K562 (cell line): ENCODE measurements around the gene SYDE1. TPM values are rescaled to one million over a fixed set of nuclear protein-coding genes. Genes with fewer than 3 reads are reported as not detected.
A peak's percentile ranks its signal among the peaks of the same experiment; 100 is the strongest.

Experiments
- ESRRA ChIP-seq: fragments of 450-650 bp; IDR thresholded peaks from 2 replicates; pipeline ENCODE4 v1.6.1; 2014; ENCODE audit warnings: low read depth, mild to moderate bottlenecking, moderate library complexity, borderline replicate concordance
- FUS ChIP-seq: fragments of 200-400 bp; formaldehyde crosslinking; optimal IDR thresholded peaks from 2 replicates; pipeline ENCODE3; 2017; ENCODE audit warnings: low read depth, low read length
- MTA3 ChIP-seq: fragments of 450-650 bp; formaldehyde crosslinking; IDR thresholded peaks from 2 replicates; pipeline ENCODE4 v1.6.1; 2017; ENCODE audit warnings: mild to moderate bottlenecking, borderline replicate concordance
- NR1H2 ChIP-seq: sonication (generic); formaldehyde crosslinking; IDR thresholded peaks from 2 replicates; pipeline ENCODE4 v1.4.0; 2020; ENCODE audit warnings: mild to moderate bottlenecking, missing genetic modification reagents
- TGIF2 ChIP-seq: sonication (generic); formaldehyde crosslinking; IDR thresholded peaks from 2 replicates; pipeline ENCODE4 v1.8.1; 2022; ENCODE audit warnings: mild to moderate bottlenecking, missing genetic modification reagents, moderate library complexity
- ZNF263 ChIP-seq: sonication (generic); formaldehyde crosslinking; IDR thresholded peaks from 2 replicates; pipeline ENCODE4 v1.8.0; 2022; ENCODE audit warnings: mild to moderate bottlenecking, missing genetic modification reagents, borderline replicate concordance
- polyA plus RNA-seq, 8 experiments: library from polyadenylated mRNA; depleted of rRNA in 4 of 8; stranded (reverse) in 5 of 8; unstranded in 3 of 8; fragments of >200 nt; fragmentation: Nextera tagmentation in 2 of 8; fragmentation: Illumina TruSeq in 1 of 8; extraction: Ambion mirVana in 2 of 8; extraction: Trizol in 1 of 8; gene quantifications; 2 replicates each; pipeline versions ENCODE4 v1.2.1 to v1.2.3, GENCODE V29; 2011 to 2014; ENCODE audit warnings: inconsistent platforms in 1 of 8, missing spikeins in 1 of 8
- total RNA-seq, 7 experiments: library from RNA; depleted of rRNA in 6 of 7; stranded (reverse); fragments of >200 nt in 6 of 7; fragmentation: Illumina TruSeq in 2 of 7; extraction: Trizol in 2 of 7; gene quantifications; 2 replicates each; pipeline versions ENCODE4 v1.2.1 to v1.2.3, GENCODE V29; 2011 to 2021; ENCODE audit warnings: low replicate concordance in 1 of 7
- TF ChIP-seq, protein P1 (sequence below), 2 experiments: IDR thresholded peaks; 2 replicates each; pipeline ENCODE4 v1.6.1; 2011; ENCODE audit warnings: borderline replicate concordance in 1 of 2, control low read depth in 1 of 2, low read depth in 1 of 2, low read length in 1 of 2, mild to moderate bottlenecking in 1 of 2, mixed read lengths in 1 of 2, moderate library complexity in 1 of 2; ENCODE audit not compliant: insufficient read depth in 1 of 2, insufficient read length in 1 of 2, poor library complexity in 1 of 2, severe bottlenecking in 1 of 2; ENCODE audit errors: extremely low read depth in 1 of 2
- TF ChIP-seq, protein P2 (sequence below), 2 experiments: fragments of 450-650 bp; formaldehyde crosslinking in 1 of 2; IDR thresholded peaks; 2 replicates each; pipeline versions ENCODE4 v1.4.0 to v1.6.1; 2014 to 2020; ENCODE audit warnings: mild to moderate bottlenecking in 2 of 2, borderline replicate concordance in 1 of 2, low read depth in 1 of 2
- TF ChIP-seq, protein P3 (sequence below): fragments of 250-450 bp; sonication (Bioruptor Pico); IDR thresholded peaks from 2 replicates; pipeline ENCODE4 v1.5.0; 2020; ENCODE audit warnings: mild to moderate bottlenecking
- TF ChIP-seq, protein P4 (sequence below): sonication (generic); formaldehyde crosslinking; IDR thresholded peaks from 2 replicates; pipeline ENCODE4 v1.9.0; 2022; ENCODE audit warnings: mild to moderate bottlenecking, missing genetic modification reagents

SYDE1 gene
- total and polyA plus RNA-seq, 9 of the 15 experiments (the other 6 are each of a cell fraction or from before 2014, with no cell fraction given): 0.04 TPM; not detected in 8

DNA sequence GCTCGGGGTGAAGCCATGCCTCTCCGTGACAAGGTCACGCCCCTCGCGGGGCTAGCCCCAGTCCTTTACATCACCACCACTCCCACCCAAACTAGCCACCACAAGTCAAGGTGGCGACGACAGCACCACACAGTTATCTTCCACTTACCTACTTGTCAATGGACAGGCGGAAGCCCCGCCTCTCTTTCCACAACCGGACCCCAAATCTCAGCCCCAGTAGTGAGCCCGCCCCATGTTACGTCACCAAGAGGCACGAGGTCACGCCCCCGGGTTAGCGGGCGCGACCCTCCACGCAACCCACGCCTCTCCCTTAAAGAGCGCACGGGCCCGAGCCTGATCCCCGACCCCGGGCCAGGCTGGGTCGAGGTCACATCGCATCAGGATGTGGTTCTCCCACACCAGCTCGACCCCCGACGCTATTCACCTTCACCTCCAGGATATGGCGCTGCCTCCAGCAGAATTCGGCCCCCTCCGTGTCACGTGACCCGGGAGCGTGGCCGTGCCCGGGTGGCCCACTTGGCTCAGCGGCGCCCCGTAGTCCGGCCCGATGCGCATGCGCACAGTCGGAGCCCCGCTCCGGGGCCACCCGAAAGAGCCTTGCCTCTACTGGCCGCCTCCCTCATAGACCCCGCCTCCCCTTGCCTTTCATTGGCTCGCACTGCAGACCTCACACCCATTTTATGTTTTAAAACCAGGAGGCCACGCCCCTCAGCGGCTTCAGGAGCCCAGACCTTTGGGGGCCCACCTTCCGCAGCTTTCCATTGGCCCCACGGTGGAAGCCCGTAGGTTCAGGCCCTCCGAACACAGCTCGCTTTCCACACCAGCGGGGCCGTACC lies 18.2 kb downstream of the SYDE1 start (continued):
- TF ChIP-seq, protein P1, sequence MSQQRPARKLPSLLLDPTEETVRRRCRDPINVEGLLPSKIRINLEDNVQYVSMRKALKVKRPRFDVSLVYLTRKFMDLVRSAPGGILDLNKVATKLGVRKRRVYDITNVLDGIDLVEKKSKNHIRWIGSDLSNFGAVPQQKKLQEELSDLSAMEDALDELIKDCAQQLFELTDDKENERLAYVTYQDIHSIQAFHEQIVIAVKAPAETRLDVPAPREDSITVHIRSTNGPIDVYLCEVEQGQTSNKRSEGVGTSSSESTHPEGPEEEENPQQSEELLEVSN (IDR thresholded peaks at IDR 0.05; ENCODE audit: borderline replicate concordance in 1 of 2, extremely low read depth in 1 of 2, insufficient read depth in 1 of 2, insufficient read length in 1 of 2, low read depth in 1 of 2, low read length in 1 of 2, poor library complexity in 1 of 2, severe bottlenecking in 1 of 2): peak; percentile 10 to 80
- TF ChIP-seq, protein P2, sequence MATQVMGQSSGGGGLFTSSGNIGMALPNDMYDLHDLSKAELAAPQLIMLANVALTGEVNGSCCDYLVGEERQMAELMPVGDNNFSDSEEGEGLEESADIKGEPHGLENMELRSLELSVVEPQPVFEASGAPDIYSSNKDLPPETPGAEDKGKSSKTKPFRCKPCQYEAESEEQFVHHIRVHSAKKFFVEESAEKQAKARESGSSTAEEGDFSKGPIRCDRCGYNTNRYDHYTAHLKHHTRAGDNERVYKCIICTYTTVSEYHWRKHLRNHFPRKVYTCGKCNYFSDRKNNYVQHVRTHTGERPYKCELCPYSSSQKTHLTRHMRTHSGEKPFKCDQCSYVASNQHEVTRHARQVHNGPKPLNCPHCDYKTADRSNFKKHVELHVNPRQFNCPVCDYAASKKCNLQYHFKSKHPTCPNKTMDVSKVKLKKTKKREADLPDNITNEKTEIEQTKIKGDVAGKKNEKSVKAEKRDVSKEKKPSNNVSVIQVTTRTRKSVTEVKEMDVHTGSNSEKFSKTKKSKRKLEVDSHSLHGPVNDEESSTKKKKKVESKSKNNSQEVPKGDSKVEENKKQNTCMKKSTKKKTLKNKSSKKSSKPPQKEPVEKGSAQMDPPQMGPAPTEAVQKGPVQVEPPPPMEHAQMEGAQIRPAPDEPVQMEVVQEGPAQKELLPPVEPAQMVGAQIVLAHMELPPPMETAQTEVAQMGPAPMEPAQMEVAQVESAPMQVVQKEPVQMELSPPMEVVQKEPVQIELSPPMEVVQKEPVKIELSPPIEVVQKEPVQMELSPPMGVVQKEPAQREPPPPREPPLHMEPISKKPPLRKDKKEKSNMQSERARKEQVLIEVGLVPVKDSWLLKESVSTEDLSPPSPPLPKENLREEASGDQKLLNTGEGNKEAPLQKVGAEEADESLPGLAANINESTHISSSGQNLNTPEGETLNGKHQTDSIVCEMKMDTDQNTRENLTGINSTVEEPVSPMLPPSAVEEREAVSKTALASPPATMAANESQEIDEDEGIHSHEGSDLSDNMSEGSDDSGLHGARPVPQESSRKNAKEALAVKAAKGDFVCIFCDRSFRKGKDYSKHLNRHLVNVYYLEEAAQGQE (IDR thresholded peaks at IDR 0.05; ENCODE audit: borderline replicate concordance): peak; percentile 69
- TF ChIP-seq, protein P2 (CRISPR knock-in tag; IDR thresholded peaks at IDR 0.05; ENCODE audit: low read depth): 0 out of 2 replicates have a peak, but pooled peaks have one; percentile 41
- TF ChIP-seq, protein P3, sequence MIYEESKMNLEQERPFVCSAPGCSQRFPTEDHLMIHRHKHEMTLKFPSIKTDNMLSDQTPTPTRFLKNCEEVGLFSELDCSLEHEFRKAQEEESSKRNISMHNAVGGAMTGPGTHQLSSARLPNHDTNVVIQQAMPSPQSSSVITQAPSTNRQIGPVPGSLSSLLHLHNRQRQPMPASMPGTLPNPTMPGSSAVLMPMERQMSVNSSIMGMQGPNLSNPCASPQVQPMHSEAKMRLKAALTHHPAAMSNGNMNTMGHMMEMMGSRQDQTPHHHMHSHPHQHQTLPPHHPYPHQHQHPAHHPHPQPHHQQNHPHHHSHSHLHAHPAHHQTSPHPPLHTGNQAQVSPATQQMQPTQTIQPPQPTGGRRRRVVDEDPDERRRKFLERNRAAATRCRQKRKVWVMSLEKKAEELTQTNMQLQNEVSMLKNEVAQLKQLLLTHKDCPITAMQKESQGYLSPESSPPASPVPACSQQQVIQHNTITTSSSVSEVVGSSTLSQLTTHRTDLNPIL (CRISPR knock-in tag): no peak
- TF ChIP-seq FUS (no peak), MTA3 (peak; percentile 94), ZNF263 (no peak), TGIF2 (CRISPR knock-in tag) (no peak), ESRRA (peak; percentile 77), NR1H2 (CRISPR knock-in tag) (no peak)
- TF ChIP-seq, protein P4, sequence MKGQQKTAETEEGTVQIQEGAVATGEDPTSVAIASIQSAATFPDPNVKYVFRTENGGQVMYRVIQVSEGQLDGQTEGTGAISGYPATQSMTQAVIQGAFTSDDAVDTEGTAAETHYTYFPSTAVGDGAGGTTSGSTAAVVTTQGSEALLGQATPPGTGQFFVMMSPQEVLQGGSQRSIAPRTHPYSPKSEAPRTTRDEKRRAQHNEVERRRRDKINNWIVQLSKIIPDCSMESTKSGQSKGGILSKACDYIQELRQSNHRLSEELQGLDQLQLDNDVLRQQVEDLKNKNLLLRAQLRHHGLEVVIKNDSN: peak; percentile 96
